Effector CD8-positive, alpha-beta T cell (primary cell): ENCODE measurements around the gene GNA15.

Experiments used
- DNase-seq: peaks from one replicate; lab custom pipeline; 2025; lab: John Stamatoyannopoulos, UW

Gene GNA15

GRCh38 chr19:3175781-3176714 lies 40.2 kb downstream of the GNA15 start:
- no peak for DNase-seq

DNA sequence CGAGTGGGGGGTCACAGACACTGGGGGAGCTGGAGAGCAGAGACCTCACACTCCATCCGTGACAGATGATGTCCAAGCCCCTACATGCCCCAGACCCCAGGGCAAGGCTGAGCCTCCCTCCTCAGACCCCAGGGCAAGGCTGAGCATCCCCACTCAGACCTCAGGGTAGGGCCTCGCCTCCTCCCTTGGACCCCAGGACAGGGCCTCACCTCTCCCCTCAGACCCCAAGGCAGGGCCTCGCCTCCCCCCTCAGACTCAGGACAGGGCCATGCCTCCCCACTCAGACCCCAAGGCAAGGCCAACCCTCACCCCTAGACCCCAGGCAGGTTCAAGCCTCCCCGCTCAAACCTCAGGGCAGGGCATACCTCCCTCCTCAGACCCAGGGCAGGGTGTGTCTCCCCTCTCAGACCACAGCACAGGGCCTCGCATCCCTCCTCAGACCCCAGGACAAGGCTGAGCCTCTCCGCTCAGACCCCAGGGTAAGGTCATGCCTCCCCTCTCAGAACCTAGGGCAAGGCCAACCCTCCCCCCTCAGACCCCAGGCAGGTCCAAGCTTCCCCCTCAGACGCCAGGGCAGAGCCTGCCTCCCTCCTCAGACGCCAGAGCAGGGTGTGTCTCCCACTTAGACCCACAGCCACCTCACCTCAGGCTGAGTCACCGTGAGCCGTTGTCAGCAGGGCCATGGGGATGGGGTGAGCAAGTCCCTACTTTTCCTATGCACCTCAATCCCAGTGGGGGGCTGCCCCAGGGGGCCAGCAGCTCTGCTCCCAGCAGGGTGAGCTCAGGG lies 41.1 kb downstream of the GNA15 start:
- DNase-seq = peak; percentile 28

- peak; percentile 50 for DNase-seq
These were observed 42.6 kb downstream of the GNA15 start, which contains the start of gene S1PR4 for GRCh38 chr19:3178377-3178972. TSS of gene S1PR4 (plus strand) at chr19:3178769. CDS start at chr19:3178793, 24 bp downstream.

DNA sequence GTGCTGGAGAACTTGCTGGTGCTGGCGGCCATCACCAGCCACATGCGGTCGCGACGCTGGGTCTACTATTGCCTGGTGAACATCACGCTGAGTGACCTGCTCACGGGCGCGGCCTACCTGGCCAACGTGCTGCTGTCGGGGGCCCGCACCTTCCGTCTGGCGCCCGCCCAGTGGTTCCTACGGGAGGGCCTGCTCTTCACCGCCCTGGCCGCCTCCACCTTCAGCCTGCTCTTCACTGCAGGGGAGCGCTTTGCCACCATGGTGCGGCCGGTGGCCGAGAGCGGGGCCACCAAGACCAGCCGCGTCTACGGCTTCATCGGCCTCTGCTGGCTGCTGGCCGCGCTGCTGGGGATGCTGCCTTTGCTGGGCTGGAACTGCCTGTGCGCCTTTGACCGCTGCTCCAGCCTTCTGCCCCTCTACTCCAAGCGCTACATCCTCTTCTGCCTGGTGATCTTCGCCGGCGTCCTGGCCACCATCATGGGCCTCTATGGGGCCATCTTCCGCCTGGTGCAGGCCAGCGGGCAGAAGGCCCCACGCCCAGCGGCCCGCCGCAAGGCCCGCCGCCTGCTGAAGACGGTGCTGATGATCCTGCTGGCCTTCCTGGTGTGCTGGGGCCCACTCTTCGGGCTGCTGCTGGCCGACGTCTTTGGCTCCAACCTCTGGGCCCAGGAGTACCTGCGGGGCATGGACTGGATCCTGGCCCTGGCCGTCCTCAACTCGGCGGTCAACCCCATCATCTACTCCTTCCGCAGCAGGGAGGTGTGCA lies 43.3 kb downstream of the GNA15 start:
- no peak for DNase-seq

DNA sequence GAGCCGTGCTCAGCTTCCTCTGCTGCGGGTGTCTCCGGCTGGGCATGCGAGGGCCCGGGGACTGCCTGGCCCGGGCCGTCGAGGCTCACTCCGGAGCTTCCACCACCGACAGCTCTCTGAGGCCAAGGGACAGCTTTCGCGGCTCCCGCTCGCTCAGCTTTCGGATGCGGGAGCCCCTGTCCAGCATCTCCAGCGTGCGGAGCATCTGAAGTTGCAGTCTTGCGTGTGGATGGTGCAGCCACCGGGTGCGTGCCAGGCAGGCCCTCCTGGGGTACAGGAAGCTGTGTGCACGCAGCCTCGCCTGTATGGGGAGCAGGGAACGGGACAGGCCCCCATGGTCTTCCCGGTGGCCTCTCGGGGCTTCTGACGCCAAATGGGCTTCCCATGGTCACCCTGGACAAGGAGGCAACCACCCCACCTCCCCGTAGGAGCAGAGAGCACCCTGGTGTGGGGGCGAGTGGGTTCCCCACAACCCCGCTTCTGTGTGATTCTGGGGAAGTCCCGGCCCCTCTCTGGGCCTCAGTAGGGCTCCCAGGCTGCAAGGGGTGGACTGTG lies 44.0 kb downstream of the GNA15 start:
- no peak for DNase-seq

DNA sequence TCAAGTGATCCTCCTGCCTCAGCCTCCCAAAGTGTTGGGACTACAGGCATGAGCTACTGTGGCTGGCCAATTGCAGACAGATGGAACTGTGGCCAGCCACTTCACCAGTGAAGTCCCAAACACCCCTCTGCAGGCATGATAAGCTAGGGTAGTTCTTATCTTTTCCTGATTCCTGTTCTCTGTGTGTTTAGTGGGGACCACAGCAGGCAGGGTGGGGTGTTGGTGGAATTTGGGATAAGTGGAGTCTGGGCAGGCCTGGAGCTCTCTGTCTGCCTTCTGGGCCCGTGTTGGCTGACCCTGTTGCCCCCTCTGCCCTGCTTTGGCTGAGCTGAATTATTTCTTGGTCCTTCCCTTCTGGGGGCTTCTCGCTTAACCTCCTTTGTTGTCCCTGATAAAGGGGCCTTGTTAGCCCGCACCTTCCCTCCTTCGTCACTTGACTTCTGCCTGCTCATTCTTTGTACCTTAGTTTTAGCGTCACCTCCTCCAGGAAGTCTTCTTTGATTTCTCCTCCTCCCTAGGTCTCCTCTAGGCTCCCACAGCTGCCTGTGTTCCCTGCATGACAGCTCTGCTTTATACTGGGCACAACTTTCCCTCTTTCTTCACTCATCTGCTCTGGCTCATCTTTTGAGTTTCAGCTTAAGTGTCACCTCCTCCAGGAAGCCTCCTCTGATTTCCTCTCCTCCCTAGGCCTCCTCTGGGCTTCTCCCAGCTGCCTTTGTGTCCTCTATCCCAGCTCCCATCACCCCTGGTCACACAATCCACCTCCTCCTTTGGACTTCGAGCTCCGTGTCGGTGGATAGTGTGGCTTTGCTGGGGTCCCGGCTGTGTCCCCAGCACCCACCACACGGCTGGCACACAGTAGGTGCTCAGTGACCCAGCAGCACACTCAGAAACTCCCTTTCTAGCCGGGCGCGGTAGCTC lies 48.1 kb downstream of the GNA15 start:
- DNase-seq = no peak

DNA sequence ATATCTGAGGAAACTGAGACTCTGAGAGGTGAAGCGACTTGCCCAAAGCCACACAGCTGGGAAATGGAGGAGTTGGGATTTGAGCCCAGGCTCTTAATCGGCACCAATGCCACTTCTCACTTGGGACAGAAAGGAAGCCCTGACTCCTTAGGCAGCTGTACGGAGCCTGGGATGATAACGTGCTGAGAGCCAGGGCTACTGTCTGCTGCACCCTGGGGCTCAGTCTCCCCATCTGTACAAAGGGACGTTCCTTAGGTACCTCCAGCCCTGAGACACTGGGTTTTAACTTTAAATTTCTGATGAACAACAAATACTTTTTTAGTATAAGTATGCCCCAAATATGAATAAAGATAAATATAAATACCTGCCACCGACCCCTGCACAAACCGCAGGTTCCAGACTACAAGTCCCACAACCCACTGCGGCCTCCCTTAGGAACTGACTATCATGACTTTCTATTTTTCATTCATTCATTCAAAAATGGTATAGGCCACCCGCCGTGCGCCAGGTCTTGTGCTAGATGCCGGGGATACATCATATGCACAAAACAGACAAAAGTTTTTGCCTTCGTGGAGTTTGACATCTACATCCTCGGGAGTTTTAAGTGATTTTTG lies 49.1 kb downstream of the GNA15 start:
- peak; percentile 68 for DNase-seq

DNA sequence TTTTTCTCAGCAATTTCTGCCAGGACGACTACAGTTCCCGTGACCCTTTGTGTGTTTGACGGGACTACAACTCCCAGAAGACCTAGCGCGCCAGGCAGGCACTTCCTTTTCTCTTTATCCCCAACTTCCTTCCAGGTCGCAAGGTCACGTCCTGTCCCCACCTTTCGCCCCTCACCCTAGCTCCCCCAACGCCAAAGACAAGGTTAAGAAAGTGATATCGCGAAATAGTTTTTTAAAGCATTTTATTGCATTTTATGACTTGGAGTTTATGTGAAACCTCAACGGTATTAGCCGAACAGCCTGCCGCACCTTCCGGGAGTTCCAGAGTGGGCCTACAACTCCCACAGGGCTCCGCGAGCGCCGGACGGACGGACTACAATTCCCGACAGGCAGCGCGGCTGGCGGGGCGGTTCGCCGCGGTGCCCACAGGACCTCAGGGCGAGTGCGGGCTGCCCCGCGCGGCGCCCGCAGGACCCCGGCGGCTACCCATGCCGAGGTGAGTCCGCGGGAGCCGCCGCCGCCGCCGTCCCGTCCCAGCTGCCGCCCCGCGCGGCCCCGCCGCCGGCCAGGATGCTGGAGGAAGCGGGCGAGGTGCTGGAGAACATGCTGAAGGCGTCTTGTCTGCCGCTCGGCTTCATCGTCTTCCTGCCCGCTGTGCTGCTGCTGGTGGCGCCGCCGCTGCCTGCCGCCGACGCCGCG lies 49.8 kb downstream of the GNA15 start, which contains the start of gene NCLN:
Gene NCLN (plus strand): TSS at position 470 of the 699 bp plus-strand sequence. CDS start 101 bp downstream, at position 571.
- peak; percentile 86 for DNase-seq

DNA sequence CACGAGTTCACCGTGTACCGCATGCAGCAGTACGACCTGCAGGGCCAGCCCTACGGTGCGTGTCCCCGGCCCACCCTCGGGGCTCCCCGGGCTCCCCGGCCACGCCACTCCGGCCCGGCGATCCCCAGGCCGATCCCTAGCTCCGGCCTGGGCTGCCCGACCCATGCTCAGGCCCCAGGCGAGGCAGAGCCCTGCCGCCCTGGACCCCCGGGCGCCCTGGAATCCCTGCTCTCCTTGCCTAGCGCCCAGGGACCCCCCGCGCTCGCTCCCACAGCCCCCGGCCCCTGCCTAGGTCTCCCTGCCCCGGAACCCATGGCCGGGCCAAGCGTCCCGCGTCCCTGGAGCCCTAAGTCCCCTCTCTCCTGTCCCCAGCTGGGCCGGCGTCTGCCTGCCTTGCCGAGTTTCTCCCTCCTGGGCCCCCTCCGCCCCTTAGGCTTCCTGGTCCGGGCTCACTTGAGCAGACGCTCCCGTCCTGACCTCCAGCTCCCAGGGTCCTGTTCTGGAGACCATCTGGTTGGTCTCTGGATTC lies 50.4 kb downstream of the GNA15 start:
- no peak for DNase-seq

- DNase-seq = no peak
These were observed 51.2 kb downstream of the GNA15 start for GRCh38 chr19:3186891-3187661.

DNA sequence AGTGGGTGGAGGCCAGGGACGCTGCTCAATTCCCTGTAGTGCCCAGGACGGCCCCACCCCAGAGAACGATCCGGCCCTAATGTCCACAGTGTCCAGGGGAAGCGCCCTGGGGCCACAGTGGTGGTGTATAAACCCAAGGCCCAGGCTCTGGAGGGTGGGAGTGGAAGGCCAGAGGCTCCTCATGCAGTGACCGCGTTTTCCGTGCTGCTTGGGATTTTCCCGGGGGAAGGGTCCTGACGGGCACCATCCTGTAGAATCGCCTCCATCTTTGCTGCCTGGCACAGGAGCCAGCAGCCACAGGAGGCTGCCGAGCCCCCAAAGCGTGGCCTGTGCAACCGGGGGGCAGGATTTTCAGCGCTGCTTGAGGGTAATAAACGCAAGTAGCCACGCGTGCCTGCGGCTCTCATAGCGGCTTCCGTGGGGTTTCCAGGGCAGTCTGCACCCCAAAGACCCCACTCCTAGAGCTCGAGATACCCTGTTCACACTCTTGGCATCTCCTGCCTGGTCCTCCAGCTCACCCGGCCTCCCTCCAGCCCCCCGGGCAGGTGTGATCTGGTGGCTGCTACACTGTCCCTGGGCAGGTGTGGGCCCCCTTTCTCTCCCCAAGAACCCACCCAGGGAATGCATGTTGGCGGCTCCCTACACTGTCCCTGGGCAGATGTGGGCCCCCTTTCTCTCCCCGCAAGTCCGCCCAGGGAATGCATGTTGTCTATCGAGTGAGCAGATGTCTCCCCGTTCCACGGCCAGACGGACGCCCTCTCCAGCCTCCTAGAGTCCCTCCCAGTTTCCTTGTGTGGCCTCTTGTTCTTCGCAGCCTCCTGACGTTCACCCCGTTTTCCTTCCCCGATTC lies 52.1 kb downstream of the GNA15 start:
- no peak for DNase-seq

DNA sequence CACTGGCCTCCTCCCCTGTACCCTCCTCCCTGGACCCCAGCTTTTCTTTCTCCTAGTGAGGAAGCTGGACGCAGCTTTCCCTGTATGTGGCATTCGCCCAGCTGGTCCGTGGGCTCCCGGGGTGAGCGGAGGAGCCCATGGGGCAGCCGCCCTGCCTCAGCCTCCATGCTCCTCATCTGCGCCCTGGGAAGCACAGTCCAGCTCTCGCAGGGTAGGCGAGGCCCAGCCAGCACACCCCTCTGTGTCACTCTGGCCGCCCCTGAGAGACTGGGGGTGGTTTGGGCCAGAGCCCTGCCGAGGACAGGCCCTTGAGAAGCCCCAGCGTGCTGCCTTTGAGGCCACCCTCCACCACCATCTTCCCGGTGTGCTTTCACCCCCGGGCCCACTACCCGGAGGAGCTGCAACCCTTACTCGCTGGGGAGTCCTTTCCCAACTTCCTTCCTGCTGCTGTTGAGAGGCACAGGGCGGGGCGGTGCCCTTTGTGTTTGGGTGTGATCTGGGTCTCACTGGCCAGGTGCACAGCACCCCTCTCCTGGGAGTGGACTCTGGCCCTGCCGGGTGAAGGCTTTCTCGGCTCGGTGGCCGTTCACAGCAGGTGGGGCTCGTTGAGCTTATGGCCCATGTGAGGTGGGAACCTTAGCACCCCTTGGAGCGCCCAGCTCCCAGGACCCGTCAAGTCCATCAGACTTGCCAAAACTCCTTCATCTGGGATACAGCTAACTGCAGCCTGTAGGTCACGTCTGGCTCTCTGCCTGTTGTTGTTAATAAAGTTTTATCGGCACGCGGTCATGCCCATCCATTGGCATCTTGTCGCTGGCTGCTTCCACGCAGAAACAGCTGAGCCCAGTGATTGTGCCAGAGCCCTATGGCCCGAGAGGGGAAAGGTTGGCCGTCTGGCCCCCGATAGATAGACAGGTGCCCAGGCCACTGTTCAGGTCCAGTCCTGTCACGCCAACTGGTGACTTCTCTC lies 53.1 kb downstream of the GNA15 start:
- no peak for DNase-seq

- no peak for DNase-seq
These were observed 54.1 kb downstream of the GNA15 start for GRCh38 chr19:3189702-3190469.

DNA sequence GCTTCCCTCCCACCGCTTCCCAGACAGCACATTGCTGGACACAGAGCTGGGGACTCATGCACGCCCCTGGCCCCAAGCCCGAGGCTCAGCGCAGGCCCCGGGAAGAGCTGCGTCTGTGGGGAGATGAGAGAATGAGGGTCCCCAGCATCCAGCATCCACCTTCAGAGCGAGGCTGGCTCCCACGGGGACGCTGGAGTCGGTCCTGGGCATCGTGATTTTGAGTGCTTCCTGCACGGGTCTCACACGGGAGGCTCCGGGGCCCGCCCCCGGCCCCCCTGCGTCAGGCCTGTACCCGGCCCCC lies 54.6 kb downstream of the GNA15 start:
- no peak for DNase-seq
